Measurements from ENCODE around the gene BMP2.
A peak's percentile ranks its signal among the peaks of the same experiment; 100 is the strongest.

BMP2 gene

DNA sequence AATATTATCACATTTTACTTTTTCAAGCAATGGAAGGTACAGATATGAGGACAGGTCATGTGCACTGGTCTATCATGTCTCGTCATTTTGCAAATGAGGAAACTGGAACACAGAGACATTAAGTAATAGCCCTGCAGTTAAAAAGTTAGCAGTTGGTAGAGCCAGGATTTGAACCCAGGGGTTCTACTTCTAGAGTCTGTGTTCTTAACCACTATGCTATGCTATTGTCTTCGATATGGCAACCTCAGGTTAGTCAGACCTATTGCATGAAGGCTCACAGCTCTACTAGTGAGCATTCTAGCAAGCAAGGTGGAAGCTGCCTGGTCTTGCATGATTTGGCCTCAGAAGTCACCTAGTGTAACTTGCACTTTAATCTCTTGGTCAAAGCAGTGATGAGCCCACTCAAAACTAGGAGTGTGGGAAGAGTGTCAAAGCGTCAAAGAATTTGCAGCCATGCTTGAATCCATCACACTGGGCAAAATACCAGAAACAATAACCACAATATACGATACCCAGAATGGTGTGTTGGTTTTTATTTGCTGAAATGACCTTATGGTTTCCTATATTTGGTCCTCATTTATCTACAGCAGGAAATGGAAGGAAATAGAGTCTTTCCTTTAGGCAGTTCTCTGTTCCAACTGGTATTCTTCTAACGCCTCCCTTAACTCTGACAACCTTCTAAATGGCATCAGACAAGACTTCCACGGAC, 20.4 kb upstream of the BMP2 start:
- POLR2A ChIA-PET: no interaction called here
- H3K9me3 ChIP-seq (ENCODE audit: control extremely low read depth in 1 of 5, control insufficient read depth in 4 of 5, insufficient read depth in 2 of 5, low read depth in 1 of 5, low read length in 4 of 5): peaks cover 0 to 6% (median 2%) of the 10 kb centered on the region in 5 experiments
- DNase-seq: no peak

DNA sequence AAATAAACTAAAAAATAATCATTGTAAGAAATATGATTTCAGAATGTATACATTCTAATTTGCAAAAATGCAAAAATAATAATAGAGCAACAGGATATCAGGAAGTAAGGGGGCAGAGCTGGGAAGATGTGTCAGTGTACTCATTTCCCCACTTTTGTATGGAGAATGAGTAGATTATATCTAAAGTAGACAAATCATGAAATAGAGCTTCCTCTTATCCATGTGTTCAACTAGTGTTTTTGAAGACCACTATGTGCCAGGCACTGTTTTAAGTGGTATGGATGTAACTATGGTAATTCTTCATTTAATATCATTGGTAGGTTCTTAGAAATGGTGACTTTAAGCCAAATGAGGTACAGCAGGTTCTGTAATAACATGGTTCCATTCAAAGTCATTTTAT, 17.0 kb upstream of the BMP2 start:
- H3K36me3 ChIP-seq (ENCODE audit: control insufficient read depth in 4 of 4, insufficient read depth in 4 of 4, low read length in 3 of 4): no peaks in the 10 kb centered on the region
- peaks cover 0 to 2% (median 0%) of the 10 kb centered on the region in 5 experiments for H3K9me3 ChIP-seq (ENCODE audit: control extremely low read depth in 1 of 5, control insufficient read depth in 4 of 5, insufficient read depth in 2 of 5, low read depth in 1 of 5, low read length in 4 of 5)
- CTCF ChIA-PET: no interaction called here
- H3K4me3 ChIP-seq (ENCODE audit: control insufficient read depth in 1 of 7, extremely low read depth in 1 of 7, insufficient read depth in 4 of 7, low read depth in 2 of 7, low read length in 6 of 7): no peak overlapping the region
- peaks cover 0 to 3% (median 0%) of the 10 kb centered on the region in 5 experiments for H3K27me3 ChIP-seq (replicated peaks in 2 of 5; ENCODE audit: control insufficient read depth in 4 of 5, insufficient read depth in 5 of 5, low read length in 4 of 5)
- POLR2A ChIA-PET: no interaction called here
- DNase-seq: no peak
- H3K4me1 ChIP-seq (ENCODE audit: control extremely low read depth in 1 of 4, control insufficient read depth in 4 of 4, insufficient read depth in 4 of 4, low read length in 3 of 4): no peaks in the 10 kb centered on the region
- H3K27ac ChIP-seq (ENCODE audit: insufficient read depth in 1 of 2, low read depth in 1 of 2, low read length in 2 of 2, poor library complexity in 1 of 2, severe bottlenecking in 2 of 2): no peak overlapping the region

More for the DNA sequence above, 20.4 kb upstream of the BMP2 start:
- no peak overlapping the region for H3K27ac ChIP-seq (ENCODE audit: insufficient read depth in 1 of 2, low read depth in 1 of 2, low read length in 2 of 2, poor library complexity in 1 of 2, severe bottlenecking in 2 of 2)
- no peaks in the 10 kb centered on the region for H3K4me1 ChIP-seq (ENCODE audit: control extremely low read depth in 1 of 4, control insufficient read depth in 4 of 4, insufficient read depth in 4 of 4, low read length in 3 of 4)
- WGBS (ENCODE audit: insufficient coverage): 70% methylated on average over 4 of the region's 6 CpGs
- H3K4me3 ChIP-seq (ENCODE audit: control insufficient read depth in 1 of 7, extremely low read depth in 1 of 7, insufficient read depth in 4 of 7, low read depth in 2 of 7, low read length in 6 of 7): no peak overlapping the region
- CTCF ChIA-PET: no interaction called here
- H3K36me3 ChIP-seq (ENCODE audit: control insufficient read depth in 4 of 4, insufficient read depth in 4 of 4, low read length in 3 of 4): no peaks in the 10 kb centered on the region
- H3K27me3 ChIP-seq (replicated peaks in 2 of 5; ENCODE audit: control insufficient read depth in 4 of 5, insufficient read depth in 5 of 5, low read length in 4 of 5): peaks cover 0 to 3% (median 0%) of the 10 kb centered on the region in 5 experiments

DNA sequence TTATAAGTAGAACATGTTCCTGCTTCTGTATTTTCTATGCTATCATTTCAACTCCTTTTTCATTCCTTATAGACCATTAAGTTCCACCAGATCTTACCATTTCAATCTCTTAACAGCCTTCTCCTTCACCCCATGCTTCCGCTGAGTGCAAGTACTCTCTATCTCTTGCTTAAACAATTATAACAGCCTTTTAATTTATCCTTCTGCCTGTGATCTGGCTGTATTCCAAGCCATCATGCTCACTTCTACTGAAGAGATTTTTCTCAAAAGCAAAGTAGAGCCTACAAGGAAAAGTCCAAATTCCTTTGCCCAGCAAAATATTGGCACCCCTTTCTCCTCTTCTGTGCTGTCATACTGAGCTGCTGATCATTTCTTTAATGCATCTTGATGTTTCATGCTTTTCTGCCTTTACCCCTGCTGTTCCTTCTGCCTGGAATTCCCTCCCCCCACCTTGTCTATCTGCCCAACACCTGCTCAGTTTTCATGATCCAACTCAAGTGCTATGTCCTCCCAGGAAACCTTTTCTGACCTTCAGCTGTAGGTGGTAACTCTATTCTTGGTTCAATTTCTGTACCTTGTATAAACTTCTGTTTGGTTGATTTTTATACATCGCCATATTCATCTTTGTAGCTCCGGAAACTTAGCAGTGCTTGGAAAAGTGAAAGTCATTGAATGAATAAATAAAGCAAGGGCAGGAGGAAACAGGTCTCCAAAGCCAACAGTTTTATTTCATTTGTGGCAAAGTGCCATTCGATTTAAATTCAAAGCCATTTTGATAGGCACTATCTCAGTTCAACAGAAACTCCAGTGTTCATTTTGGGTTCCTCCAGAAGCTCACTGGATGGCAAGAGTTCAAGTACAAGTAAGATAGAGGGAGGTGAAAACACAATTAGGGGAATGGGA, 10.5 kb upstream of the BMP2 start:
- WGBS (ENCODE audit: insufficient coverage): 17% methylated on average over 1 of the region's 4 CpGs
- Histone ChIP-seq H3K27me3 (replicated peaks in 2 of 5; ENCODE audit: control insufficient read depth in 4 of 5, insufficient read depth in 5 of 5, low read length in 4 of 5) (peaks cover 0 to 2% (median 0%) of the 10 kb centered on the region in 5 experiments), H3K9me3 (ENCODE audit: control extremely low read depth in 1 of 5, control insufficient read depth in 4 of 5, insufficient read depth in 2 of 5, low read depth in 1 of 5, low read length in 4 of 5) (peaks cover 0 to 2% (median 0%) of the 10 kb centered on the region in 5 experiments), H3K27ac (ENCODE audit: insufficient read depth in 1 of 2, low read depth in 1 of 2, low read length in 2 of 2, poor library complexity in 1 of 2, severe bottlenecking in 2 of 2) (no peak overlapping the region), H3K4me1 (ENCODE audit: control extremely low read depth in 1 of 4, control insufficient read depth in 4 of 4, insufficient read depth in 4 of 4, low read length in 3 of 4) (peaks cover 0 to 12% (median 3%) of the 10 kb centered on the region in 4 experiments), H3K4me3 (ENCODE audit: control insufficient read depth in 1 of 7, extremely low read depth in 1 of 7, insufficient read depth in 4 of 7, low read depth in 2 of 7, low read length in 6 of 7) (peak overlapping the region in 1 of 7 experiments; percentile 12), H3K36me3 (ENCODE audit: control insufficient read depth in 4 of 4, insufficient read depth in 4 of 4, low read length in 3 of 4) (no peaks in the 10 kb centered on the region)
- ChIA-PET POLR2A (no interaction called here), CTCF (interaction anchor here (0.6 to 3.7 kb wide), 5 partner anchors 9 to 1176 kb away, joined by 3 to 13 read pairs (median 3); no protein-coding TSS in a partner anchor)
- peak in 2 of 3 donors; percentile 26 to 47 for DNase-seq

DNA sequence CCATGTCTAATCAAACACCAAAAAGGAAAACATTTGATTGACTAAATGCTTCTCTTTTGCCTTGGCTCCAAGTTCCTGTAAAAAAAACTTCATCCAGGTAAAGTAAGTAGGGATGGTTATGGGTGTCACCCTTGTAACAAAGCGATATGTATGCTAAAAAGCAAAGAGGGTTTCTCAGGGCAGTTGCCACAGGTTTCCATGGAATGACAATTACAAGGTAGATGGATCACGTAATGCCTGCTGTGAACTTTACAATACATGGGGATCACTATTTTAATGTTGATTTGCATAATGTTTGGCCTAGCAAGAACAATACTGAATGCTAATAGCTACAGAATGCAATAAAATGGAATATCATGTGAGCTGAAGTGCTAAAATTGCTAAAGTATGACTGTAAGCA, 2.9 kb upstream of the BMP2 start:
- H3K27me3 ChIP-seq (replicated peaks in 2 of 5; ENCODE audit: control insufficient read depth in 4 of 5, insufficient read depth in 5 of 5, low read length in 4 of 5): peaks cover 5 to 31% (median 25%) of the 10 kb centered on the region in 5 experiments
- 100% methylated on average over 2 of the region's 2 CpGs for WGBS (ENCODE audit: insufficient coverage)
- H3K4me1 ChIP-seq (ENCODE audit: control extremely low read depth in 1 of 4, control insufficient read depth in 4 of 4, insufficient read depth in 4 of 4, low read length in 3 of 4): peaks cover 0 to 24% (median 14%) of the 10 kb centered on the region in 4 experiments
- no peaks in the 10 kb centered on the region for H3K36me3 ChIP-seq (ENCODE audit: control insufficient read depth in 4 of 4, insufficient read depth in 4 of 4, low read length in 3 of 4)
- DNase-seq: no peak
- H3K4me3 ChIP-seq (ENCODE audit: control insufficient read depth in 1 of 7, extremely low read depth in 1 of 7, insufficient read depth in 4 of 7, low read depth in 2 of 7, low read length in 6 of 7): no peak overlapping the region
- CTCF ChIA-PET: interaction anchor here (0.7 to 2.5 kb wide), 8 partner anchors 9 to 507 kb away, joined by 3 to 13 read pairs (median 5); no protein-coding TSS in a partner anchor
- no peak overlapping the region for H3K27ac ChIP-seq (ENCODE audit: insufficient read depth in 1 of 2, low read depth in 1 of 2, low read length in 2 of 2, poor library complexity in 1 of 2, severe bottlenecking in 2 of 2)
- no peaks in the 10 kb centered on the region for H3K9me3 ChIP-seq (ENCODE audit: control extremely low read depth in 1 of 5, control insufficient read depth in 4 of 5, insufficient read depth in 2 of 5, low read depth in 1 of 5, low read length in 4 of 5)
- POLR2A ChIA-PET: no interaction called here

DNA sequence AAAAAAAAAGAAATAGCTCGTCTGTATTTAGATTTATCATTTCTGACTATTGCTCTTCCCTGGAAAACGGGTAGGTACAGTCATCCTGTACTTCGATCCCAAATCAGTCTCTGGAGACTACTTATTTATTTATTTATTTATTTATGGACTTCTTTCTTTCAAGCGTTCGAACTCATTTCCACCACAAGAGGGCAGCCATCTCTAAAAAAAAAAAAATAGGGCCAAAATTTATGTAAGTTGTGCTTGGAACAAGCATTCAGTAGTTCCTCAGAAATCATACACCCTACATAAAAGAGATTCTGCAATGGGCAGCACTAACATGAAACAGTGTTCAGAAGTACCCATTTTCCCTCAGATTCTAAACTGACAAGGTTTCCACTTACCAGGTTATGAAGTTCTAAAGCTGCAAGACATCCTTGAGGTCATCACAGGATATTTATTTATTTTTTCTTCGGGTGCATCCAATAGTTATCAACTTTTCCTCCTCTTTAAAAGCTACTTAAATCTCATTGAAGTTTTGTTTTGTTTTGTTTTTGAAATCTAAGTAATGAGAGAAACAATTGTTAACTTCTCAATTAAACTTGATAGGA, 1.9 kb upstream of the BMP2 start:
- POLR2A ChIA-PET: no interaction called here
- Histone ChIP-seq H3K27ac (ENCODE audit: insufficient read depth in 1 of 2, low read depth in 1 of 2, low read length in 2 of 2, poor library complexity in 1 of 2, severe bottlenecking in 2 of 2) (no peak overlapping the region), H3K9me3 (ENCODE audit: control extremely low read depth in 1 of 5, control insufficient read depth in 4 of 5, insufficient read depth in 2 of 5, low read depth in 1 of 5, low read length in 4 of 5) (no peaks in the 10 kb centered on the region), H3K4me3 (ENCODE audit: control insufficient read depth in 1 of 7, extremely low read depth in 1 of 7, insufficient read depth in 4 of 7, low read depth in 2 of 7, low read length in 6 of 7) (no peak overlapping the region), H3K36me3 (ENCODE audit: control insufficient read depth in 4 of 4, insufficient read depth in 4 of 4, low read length in 3 of 4) (no peaks in the 10 kb centered on the region), H3K27me3 (replicated peaks in 2 of 5; ENCODE audit: control insufficient read depth in 4 of 5, insufficient read depth in 5 of 5, low read length in 4 of 5) (peaks cover 5 to 40% (median 31%) of the 10 kb centered on the region in 5 experiments), H3K4me1 (ENCODE audit: control extremely low read depth in 1 of 4, control insufficient read depth in 4 of 4, insufficient read depth in 4 of 4, low read length in 3 of 4) (peaks cover 0 to 32% (median 18%) of the 10 kb centered on the region in 4 experiments)
- no CpG with 5 or more reads among the region's 6 CpGs for WGBS (ENCODE audit: insufficient coverage)
- CTCF ChIA-PET: interaction anchor here (0.7 to 2.6 kb wide), 17 partner anchors 9 to 520 kb away, joined by 3 to 13 read pairs (median 4); no protein-coding TSS in a partner anchor
- peak; percentile 73 to 79 (median 75) for DNase-seq

DNA sequence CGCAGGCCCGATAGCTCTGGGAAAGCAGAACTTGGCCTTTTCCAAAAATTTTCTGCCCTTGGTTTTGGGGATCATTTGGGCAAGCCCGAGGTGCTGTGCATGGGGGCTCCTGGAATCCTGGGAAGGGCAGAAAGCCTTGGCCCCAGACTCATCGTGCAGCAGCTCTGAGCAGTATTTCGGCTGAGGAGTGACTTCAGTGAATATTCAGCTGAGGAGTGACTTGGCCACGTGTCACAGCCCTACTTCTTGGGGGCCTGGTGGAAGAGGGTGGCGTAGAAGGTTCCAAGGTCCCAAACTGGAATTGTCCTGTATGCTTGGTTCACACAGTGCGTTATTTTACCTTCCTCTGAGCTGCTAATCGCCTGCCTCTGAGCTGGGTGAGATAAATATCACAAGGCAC, 1.1 kb upstream of the BMP2 start:
- DNase-seq: no peak
- H3K27ac ChIP-seq (ENCODE audit: insufficient read depth in 1 of 2, low read depth in 1 of 2, low read length in 2 of 2, poor library complexity in 1 of 2, severe bottlenecking in 2 of 2): no peak overlapping the region
- ChIA-PET POLR2A (no interaction called here), CTCF (interaction anchor here (0.7 to 2.6 kb wide), 16 partner anchors 8 to 520 kb away, joined by 3 to 13 read pairs (median 4); no protein-coding TSS in a partner anchor)
- 81% methylated on average over 9 of the region's 9 CpGs for WGBS (ENCODE audit: insufficient coverage)
- peaks cover 9 to 49% (median 39%) of the 10 kb centered on the region in 5 experiments for H3K27me3 ChIP-seq (replicated peaks in 2 of 5; ENCODE audit: control insufficient read depth in 4 of 5, insufficient read depth in 5 of 5, low read length in 4 of 5)
- H3K4me1 ChIP-seq (ENCODE audit: control extremely low read depth in 1 of 4, control insufficient read depth in 4 of 4, insufficient read depth in 4 of 4, low read length in 3 of 4): peaks cover 0 to 32% (median 18%) of the 10 kb centered on the region in 4 experiments
- no peaks in the 10 kb centered on the region for H3K36me3 ChIP-seq (ENCODE audit: control insufficient read depth in 4 of 4, insufficient read depth in 4 of 4, low read length in 3 of 4)
- H3K9me3 ChIP-seq (ENCODE audit: control extremely low read depth in 1 of 5, control insufficient read depth in 4 of 5, insufficient read depth in 2 of 5, low read depth in 1 of 5, low read length in 4 of 5): no peaks in the 10 kb centered on the region
- no peak overlapping the region for H3K4me3 ChIP-seq (ENCODE audit: control insufficient read depth in 1 of 7, extremely low read depth in 1 of 7, insufficient read depth in 4 of 7, low read depth in 2 of 7, low read length in 6 of 7)

Measured in common myeloid progenitor, CD34-positive (primary cell).